Central memory CD8-positive, alpha-beta T cell (primary cell): Measurements from ENCODE around the gene KCNQ2.
A peak's percentile ranks its signal among the peaks of the same experiment; 100 is the strongest.
"Not testable (repeated sequence)": the region's sequence is repeated elsewhere in the genome, so short reads cannot be mapped to it uniquely, and the experiment has no call there.

ENCODE experiments used
- ATAC-seq: fragments of 150-1000 bp; cut with Tn5 transposase; replicated peaks from 2 replicates; pipeline ENCODE4 v1.10.0; 2022; ENCODE audit warnings: mild to moderate bottlenecking, moderate FRiP score, moderate number of reproducible peaks; ENCODE audit not compliant: poor library complexity, severe bottlenecking; ENCODE audit errors: extremely low read depth
- DNase-seq, 2 donors: peaks; one replicate each; pipeline ENCODE4 v3.0.0; 2021; ENCODE audit warnings: low spot score in 2 of 2
- H3K27ac Mint-ChIP-seq: one replicate; pipeline ENCODE4 v1.8.0; 2022; ENCODE audit warnings: low read depth, mild to moderate bottlenecking, moderate library complexity, mixed read lengths
- H3K27me3 Mint-ChIP-seq: one replicate; pipeline ENCODE4 v1.8.0; 2022; ENCODE audit warnings: mixed read lengths
- H3K36me3 Mint-ChIP-seq: one replicate; pipeline ENCODE4 v1.8.0; 2022; ENCODE audit warnings: mild to moderate bottlenecking, moderate library complexity, mixed read lengths; ENCODE audit not compliant: insufficient read depth
- H3K4me1 Mint-ChIP-seq: one replicate; pipeline ENCODE4 v1.8.0; 2022; ENCODE audit warnings: mixed read lengths
- H3K4me3 Mint-ChIP-seq: one replicate; pipeline ENCODE4 v1.8.0; 2022; ENCODE audit warnings: mild to moderate bottlenecking, moderate library complexity, mixed read lengths
- H3K9me3 Mint-ChIP-seq: one replicate; pipeline ENCODE4 v1.8.0; 2022; ENCODE audit warnings: mixed read lengths

Gene KCNQ2

GRCh38 chr20:63384336-63384735 is 88.1 kb downstream of the KCNQ2 start:
- Mint-ChIP-seq H3K27me3 (peaks cover 7% of the 10 kb centered on the region), H3K36me3 (no peaks in the 10 kb centered on the region), H3K27ac (no peak overlapping the region), H3K9me3 (peaks cover 20% of the 10 kb centered on the region), H3K4me3 (no peak overlapping the region), H3K4me1 (no peaks in the 10 kb centered on the region)
- DNase-seq (no peak), ATAC-seq (no peak)

GRCh38 chr20:63383556-63383955 is 88.9 kb downstream of the KCNQ2 start:
- Mint-ChIP-seq H3K27me3 (peaks cover 8% of the 10 kb centered on the region), H3K4me1 (no peaks in the 10 kb centered on the region), H3K4me3 (no peak overlapping the region), H3K9me3 (peaks cover 20% of the 10 kb centered on the region), H3K36me3 (no peaks in the 10 kb centered on the region), H3K27ac (no peak overlapping the region)
- DNase-seq (no peak), ATAC-seq (no peak)

GRCh38 chr20:63382551-63383300 is 89.7 kb downstream of the KCNQ2 start:
- no peaks in the 10 kb centered on the region for H3K36me3 Mint-ChIP-seq
- ATAC-seq (no peak), DNase-seq (no peak)
- H3K27ac Mint-ChIP-seq, result no peak overlapping the region
- no peak overlapping the region for H3K4me3 Mint-ChIP-seq
- H3K4me1 Mint-ChIP-seq, result no peaks in the 10 kb centered on the region
- H3K9me3 Mint-ChIP-seq, result peaks cover 15% of the 10 kb centered on the region
- peaks cover 13% of the 10 kb centered on the region for H3K27me3 Mint-ChIP-seq

GRCh38 chr20:63381781-63382431 is 90.5 kb downstream of the KCNQ2 start:
- DNase-seq (peak in 1 of 2 donors; percentile 29), ATAC-seq (no peak)
- peaks cover 21% of the 10 kb centered on the region for H3K27me3 Mint-ChIP-seq
- H3K27ac Mint-ChIP-seq, result no peak overlapping the region
- no peaks in the 10 kb centered on the region for H3K4me1 Mint-ChIP-seq
- no peak overlapping the region for H3K4me3 Mint-ChIP-seq
- H3K36me3 Mint-ChIP-seq, result no peaks in the 10 kb centered on the region
- peaks cover 10% of the 10 kb centered on the region for H3K9me3 Mint-ChIP-seq

GRCh38 chr20:63380346-63380870 is 92.0 kb downstream of the KCNQ2 start:
- Mint-ChIP-seq H3K36me3 (no peaks in the 10 kb centered on the region), H3K9me3 (peaks cover 4% of the 10 kb centered on the region), H3K4me1 (no peaks in the 10 kb centered on the region), H3K4me3 (no peak overlapping the region), H3K27me3 (peaks cover 30% of the 10 kb centered on the region), H3K27ac (no peak overlapping the region)
- ATAC-seq (no peak), DNase-seq (no peak)

- H3K9me3 Mint-ChIP-seq, H3K4me1 Mint-ChIP-seq, DNase-seq, H3K4me3 Mint-ChIP-seq, H3K36me3 Mint-ChIP-seq, H3K27ac Mint-ChIP-seq, ATAC-seq: not testable (repeated sequence)
- H3K27me3 Mint-ChIP-seq, result peaks cover 30% of the 10 kb centered on the region
These were observed 92.6 kb downstream of the KCNQ2 start for GRCh38 chr20:63379872-63380271.

- no peak for ATAC-seq
- Mint-ChIP-seq H3K36me3 (no peaks in the 10 kb centered on the region), H3K4me1 (no peaks in the 10 kb centered on the region), H3K27me3 (peaks cover 30% of the 10 kb centered on the region), H3K27ac (no peak overlapping the region), H3K4me3 (no peak overlapping the region), H3K9me3 (no peaks in the 10 kb centered on the region)
- DNase-seq, result no peak
These were observed 93.2 kb downstream of the KCNQ2 start for GRCh38 chr20:63379296-63379695.

- DNase-seq, result no peak
- H3K27ac Mint-ChIP-seq, result no peak overlapping the region
- no peak overlapping the region for H3K4me3 Mint-ChIP-seq
- H3K9me3 Mint-ChIP-seq, result no peaks in the 10 kb centered on the region
- H3K27me3 Mint-ChIP-seq, result peaks cover 30% of the 10 kb centered on the region
- no peaks in the 10 kb centered on the region for H3K36me3 Mint-ChIP-seq
- no peak for ATAC-seq
- H3K4me1 Mint-ChIP-seq, result no peaks in the 10 kb centered on the region
These were observed 93.8 kb downstream of the KCNQ2 start for GRCh38 chr20:63378626-63379025.

- no peaks in the 10 kb centered on the region for H3K9me3 Mint-ChIP-seq
- H3K4me1 Mint-ChIP-seq, result no peaks in the 10 kb centered on the region
- H3K27me3 Mint-ChIP-seq, result peaks cover 33% of the 10 kb centered on the region
- H3K36me3 Mint-ChIP-seq, result no peaks in the 10 kb centered on the region
- no peak overlapping the region for H3K4me3 Mint-ChIP-seq
- H3K27ac Mint-ChIP-seq, result no peak overlapping the region
- ATAC-seq (no peak), DNase-seq (no peak)
These were observed 94.5 kb downstream of the KCNQ2 start for GRCh38 chr20:63377951-63378381.

GRCh38 chr20:63377256-63377941 is 95.1 kb downstream of the KCNQ2 start:
- Mint-ChIP-seq H3K27me3 (peaks cover 38% of the 10 kb centered on the region), H3K36me3 (no peaks in the 10 kb centered on the region), H3K27ac (no peak overlapping the region), H3K4me3 (no peak overlapping the region), H3K9me3 (no peaks in the 10 kb centered on the region), H3K4me1 (no peaks in the 10 kb centered on the region)
- no peak for ATAC-seq
- no peak for DNase-seq

GRCh38 chr20:63376283-63377250 is 95.9 kb downstream of the KCNQ2 start:
- Mint-ChIP-seq H3K36me3 (no peaks in the 10 kb centered on the region), H3K9me3 (no peaks in the 10 kb centered on the region), H3K27me3 (peaks cover 41% of the 10 kb centered on the region), H3K4me3 (no peak overlapping the region), H3K27ac (no peak overlapping the region), H3K4me1 (no peaks in the 10 kb centered on the region)
- ATAC-seq (no peak), DNase-seq (no peak)

- Mint-ChIP-seq H3K9me3 (no peaks in the 10 kb centered on the region), H3K27ac (no peak overlapping the region), H3K4me3 (no peak overlapping the region), H3K4me1 (no peaks in the 10 kb centered on the region), H3K27me3 (peaks cover 50% of the 10 kb centered on the region), H3K36me3 (no peaks in the 10 kb centered on the region)
- DNase-seq (no peak), ATAC-seq (no peak)
These were observed 97.0 kb downstream of the KCNQ2 start for GRCh38 chr20:63375438-63375837.
